GM18511 (cell line): Measurements from ENCODE around the gene MAPKAP1.
"Not testable (repeated sequence)": the region's sequence is repeated elsewhere in the genome, so short reads cannot be mapped to it uniquely, and the experiment has no call there.

Experiments used
- ATAC-seq: cut with Tn5 transposase; IDR thresholded peaks from one replicate; pipeline ENCODE4 v1.9.1; 2021; ENCODE audit warnings: mild to moderate bottlenecking, moderate library complexity; ENCODE audit not compliant: unreplicated experiment

The MAPKAP1 gene

DNA sequence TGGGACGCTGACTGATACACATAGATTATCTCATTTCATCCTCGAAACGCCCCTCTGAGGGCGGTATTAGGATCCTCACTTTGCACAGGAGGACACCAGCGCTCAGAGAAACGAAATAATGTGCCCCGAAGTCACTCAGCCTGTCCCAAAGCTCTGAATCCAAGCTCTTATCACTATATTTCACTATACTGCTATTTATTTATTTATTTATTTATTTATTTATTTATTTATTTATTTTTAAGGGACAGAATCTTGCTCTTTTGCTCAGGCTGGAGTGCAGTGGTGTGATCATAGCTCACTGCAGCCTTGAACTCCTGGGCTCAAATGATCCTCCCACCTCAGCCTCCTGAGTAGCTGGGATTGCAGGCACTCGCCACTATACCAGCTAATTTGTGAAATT lies 306.8 kb downstream of the MAPKAP1 start:
- ATAC-seq = not testable (repeated sequence)

DNA sequence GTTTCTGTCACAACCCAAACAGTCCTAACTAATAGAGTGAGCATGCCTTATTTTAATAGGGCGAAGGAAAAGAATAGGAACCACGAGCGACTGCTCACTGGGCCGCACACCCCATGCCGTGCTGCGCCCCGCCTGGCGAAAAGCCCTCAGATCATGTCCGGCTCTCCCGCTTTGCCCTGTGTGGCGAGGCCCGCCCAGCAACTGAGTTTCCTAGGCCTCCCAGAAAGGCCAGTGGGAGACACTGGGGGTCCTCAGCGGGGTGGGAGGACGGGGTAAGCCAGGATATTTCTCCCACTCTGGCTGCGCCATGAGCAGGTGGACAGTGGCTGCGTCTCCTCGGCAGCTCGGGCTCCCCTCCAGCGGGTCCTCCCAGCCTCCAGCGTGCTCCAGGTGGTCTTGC lies 307.3 kb downstream of the MAPKAP1 start:
- ATAC-seq = no peak

DNA sequence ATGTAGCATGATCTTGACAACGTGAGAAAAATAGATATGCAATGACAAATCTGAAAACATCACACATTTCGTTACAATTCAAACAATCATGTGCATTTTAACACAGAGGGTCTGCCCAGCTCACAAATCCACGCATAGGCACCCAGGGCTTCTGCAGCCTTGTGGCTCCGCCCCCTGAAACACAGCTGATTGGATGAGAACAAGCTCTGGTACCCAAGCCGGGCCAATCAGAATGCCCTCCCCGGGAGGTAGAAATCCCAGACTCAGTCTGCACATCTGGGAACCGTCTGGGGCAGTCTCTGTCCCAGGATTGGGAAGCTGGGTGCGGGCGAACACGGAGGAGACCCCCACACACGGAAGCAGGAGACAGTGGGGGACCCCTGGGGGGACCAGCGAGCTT lies 307.8 kb downstream of the MAPKAP1 start:
- no peak for ATAC-seq

DNA sequence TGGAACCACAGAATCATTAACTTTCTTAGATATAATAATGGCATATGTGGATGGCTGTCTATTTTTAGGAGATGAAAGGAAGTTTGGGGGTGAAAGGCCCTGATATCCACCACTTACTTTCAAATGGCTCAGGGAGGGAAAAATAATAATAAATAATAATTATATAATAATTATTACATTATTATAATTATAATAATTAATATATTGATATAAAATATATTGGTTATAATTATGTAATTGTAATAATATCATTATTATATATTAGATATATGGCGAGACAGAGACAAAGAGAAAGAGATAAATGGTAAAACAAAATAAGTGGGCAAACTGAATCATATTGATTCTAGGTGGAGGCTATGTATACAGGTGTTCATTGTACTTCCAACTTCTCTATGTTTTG lies 308.8 kb downstream of the MAPKAP1 start:
- no peak for ATAC-seq

DNA sequence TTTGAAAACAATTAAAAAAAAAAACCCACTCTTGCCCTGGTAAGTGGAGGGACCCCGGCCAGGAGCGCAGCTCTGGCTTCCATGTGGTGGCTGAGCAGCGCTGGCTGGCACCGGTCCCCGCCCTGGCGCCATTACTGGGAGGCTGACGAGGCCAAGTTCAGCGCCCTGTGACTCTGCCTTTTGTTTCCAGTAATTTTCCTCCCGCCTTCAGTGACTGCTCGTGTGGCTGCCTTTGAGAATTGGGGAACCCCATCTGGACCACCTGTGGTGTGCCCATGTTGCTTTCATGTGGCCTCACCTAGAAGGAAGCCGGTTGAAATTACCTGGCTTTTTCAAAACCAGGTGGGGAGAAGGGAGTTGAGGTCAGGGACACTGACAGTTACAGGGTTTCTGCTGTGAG lies 309.3 kb downstream of the MAPKAP1 start:
- ATAC-seq = no peak

DNA sequence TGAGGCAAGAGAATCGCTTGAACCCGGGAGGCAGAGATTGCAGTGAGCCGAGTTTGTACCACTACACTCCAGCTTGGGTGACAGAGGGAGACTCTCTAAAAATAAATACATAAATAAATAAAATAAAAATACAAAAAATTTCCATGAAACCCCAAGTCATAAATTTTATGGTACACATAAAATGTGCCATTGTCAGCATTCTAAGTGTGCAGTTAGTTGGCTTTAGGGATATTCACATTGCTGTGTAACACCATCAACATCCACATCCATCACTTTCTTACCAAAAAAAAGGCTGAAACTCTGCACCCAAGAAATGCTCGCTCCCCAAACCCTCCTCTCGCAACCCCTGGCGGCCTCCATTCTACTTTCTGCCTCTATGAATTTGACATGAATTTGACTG lies 310.2 kb downstream of the MAPKAP1 start:
- ATAC-seq = no peak

DNA sequence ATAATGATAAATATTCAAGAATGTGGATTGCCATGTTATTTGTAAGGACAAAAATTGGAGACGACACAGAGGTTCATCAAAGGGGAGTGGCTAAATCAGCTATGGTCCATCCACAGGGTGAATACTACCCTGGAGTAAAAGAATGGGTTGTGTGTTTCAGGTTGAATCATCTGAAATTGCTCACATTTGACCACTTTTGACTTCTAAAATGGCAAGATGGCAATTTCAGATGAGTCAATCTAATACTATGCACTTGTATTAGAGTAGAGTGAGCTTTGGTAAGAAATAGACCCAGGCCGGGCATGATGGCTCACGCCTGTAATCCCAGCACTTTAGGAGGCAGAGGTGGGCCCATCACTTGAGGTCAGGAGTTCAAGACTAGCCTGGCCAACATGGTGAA lies 313.6 kb downstream of the MAPKAP1 start:
- no peak for ATAC-seq

DNA sequence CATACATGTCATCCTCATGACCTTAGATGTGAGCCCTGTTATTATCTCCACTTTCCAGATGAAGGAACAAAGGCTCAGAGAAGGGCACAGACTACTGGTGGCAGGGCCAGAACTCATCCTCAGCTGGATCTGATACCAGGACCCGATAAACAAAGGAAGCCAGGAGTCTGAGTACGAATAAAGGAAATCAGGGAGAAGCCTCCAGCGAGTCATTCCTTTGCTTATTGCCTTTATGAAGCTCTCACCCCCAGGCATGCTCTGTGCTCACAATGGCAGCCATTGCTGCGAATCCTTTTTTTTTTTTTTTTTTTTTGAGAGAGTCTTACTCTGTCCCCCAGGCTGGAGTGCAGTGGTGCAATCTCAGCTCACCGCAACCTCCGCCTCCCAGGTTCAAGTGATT lies 315.3 kb downstream of the MAPKAP1 start:
- no peak for ATAC-seq

DNA sequence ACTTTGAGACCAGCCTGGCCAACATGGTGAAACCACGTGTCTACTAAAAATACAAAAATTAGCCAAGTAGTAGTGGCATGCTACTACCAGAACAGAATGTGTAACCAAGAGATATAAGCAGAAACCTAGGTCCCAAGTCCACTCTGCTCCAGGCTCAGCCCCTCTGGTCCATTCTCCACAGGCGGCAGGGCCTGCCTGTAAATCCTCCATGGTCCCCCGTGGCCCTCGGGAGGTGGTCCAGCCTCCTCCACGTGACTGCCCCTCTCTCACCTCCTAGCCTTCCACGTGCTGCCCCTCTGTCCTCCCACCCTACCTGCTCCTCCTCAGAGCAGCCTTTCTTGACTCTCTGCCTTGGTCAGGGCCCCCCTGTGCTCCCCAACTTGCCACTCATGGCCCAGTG lies 318.0 kb downstream of the MAPKAP1 start:
- ATAC-seq = no peak

DNA sequence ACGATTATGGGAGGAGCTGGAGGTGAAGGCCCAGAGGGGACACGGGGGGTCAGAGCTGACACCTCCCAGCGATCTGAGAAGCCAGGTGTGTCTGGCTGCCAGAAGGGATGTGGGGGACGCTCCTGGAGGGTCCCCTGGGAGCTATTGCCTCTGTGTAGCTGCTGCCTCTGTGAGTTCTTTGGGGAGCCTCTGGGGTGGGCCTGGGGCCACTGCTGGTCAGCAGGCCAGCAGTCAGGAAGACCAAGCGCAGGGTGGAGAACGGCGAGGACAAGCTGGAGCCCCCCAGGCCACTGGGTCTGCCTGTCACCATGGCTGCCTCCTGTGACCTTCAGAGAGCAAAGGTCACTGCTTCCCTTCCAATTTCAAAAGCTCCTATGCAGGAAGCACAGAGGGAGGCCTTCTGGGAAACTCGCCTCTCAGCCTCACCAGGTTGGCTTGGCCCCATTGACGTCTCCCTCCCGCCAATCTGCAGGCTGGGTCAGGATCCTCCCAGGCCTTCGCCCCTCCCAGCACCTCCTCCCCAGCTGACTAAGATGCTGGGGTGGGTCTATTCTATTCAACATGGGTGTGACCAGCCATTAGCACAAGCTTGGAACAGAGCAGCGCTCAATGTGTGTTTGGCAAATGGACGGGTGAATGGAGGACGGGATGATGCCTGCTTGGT lies 319.0 kb downstream of the MAPKAP1 start:
- ATAC-seq = no peak
